NCI-H187 treated with DMSO at 0.1 percent for 48 hours (cell line): ENCODE data around the gene MRGPRX2.
A peak's percentile ranks its signal among the peaks of the same experiment; 100 is the strongest.

Experiments used
- DNase-seq: peaks from one replicate; lab custom pipeline; 2025; lab: John Stamatoyannopoulos, UW

Gene MRGPRX2

DNA sequence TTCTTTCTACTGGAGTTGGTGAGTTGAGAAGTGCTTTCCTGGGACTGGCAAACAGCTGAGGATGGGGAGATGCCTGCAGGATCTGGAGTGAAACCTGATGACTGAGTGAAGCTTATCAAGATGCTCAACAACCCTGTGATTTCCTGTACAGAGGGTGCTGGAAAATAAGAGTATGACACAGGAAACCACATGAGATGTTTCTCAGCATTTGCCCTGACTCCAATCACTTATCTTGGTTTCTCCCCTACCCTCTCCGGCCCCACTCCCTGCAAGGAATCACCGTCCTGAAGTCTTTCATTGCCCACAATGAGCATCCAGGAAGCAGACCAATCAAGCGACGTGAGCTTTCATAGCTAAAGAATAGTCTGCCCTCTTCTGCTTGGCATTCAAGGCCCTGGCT lies at the start of gene MRGPRX2:
TSS of gene MRGPRX2 (minus strand) at position 89 of the 400 bp plus-strand sequence. CDS start 4,315 bp downstream, outside the sequence.
- no peak for DNase-seq

DNA sequence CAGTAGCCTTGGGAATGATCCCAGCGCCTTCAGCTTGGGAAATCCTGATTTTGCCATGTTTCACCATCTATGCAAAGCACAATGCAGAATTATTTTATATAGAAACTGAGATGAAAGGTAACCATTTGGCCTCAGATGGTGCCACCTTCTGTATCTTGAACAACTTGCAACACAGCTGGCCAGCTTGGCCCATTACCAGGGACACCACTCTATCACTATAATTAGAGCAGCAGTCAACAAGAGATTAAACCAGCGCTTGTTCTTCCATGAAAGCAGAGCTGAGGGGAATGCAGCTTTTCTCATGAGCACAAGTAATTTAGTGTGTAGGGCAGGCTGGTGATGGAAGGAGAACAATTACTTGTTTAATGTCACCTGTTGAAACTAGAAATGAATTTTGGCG lies 49.8 kb upstream of the MRGPRX2 start:
- no peak for DNase-seq

GRCh38 chr11:19107125-19107524 lies 46.6 kb upstream of the MRGPRX2 start:
- DNase-seq: no peak

DNA sequence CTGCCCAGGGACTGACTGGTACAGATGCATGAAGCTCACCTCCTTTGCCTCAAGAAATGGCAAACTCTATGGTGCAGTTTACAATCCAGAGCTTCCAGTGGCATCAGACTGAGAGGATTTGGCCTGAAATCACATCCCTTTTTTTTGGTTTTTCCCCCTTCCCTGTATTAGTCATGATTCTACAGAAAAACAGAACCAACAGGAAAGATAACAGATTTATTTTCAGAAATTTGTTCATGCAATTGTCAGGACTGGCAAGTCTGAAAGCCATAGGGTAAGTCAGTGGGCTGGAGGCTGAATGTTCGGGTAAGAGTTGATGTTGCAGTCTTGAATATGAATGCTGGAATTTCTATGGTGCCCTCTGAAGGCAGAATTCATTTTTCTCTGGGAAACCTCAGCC lies 44.5 kb upstream of the MRGPRX2 start:
- DNase-seq: no peak

DNA sequence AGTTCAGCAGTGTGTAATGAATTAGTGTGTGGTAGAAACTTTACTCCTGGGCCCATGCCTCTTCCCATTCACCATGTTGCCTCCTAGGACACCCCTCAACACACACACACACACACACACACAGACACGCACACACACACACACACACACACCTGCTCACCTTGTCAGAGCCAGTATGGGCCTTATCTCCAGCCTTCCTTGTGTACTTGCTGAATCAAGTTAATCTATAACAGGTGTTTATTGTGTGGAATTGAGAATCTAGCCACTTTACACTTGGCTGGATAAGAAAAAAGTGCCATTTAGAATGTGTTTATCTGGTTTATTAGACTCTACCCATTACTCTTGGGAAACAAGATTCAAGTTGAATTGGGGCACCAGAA lies 42.0 kb upstream of the MRGPRX2 start:
- DNase-seq: no peak

DNA sequence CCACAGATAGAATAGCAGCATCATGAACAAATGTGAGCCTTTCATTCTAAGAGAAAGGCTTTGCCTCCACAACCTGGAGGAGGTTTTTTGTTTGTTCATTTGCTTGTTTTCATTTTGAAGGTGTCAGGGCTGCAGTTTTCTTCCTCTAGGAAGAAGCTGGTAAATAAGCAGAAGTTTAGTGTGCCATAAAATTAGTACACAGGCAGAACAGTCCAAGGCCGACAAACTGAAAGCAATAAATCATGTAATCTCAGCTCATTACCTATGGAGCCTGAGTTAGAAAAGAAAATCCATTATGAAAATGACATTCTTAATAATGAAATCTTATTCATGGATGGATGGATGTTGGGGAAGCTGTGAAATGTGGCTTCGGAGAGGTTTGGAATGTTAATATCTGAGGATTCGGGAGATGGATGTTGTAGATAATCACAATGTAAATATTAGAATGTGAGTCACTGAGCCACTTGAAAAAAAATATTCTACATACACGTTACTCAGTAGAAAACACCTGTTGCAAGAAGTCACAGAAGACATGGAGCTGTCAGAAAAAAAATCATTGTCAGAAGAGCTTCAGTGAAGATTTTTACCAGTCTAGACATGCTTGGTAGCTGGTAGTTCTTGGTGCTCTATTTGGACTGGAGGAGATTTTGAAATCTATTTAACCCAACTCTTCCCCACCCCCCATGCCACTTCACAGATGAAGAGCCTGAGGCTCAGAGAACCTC lies 41.4 kb upstream of the MRGPRX2 start:
- peak; percentile 76 for DNase-seq

GRCh38 chr11:19100885-19101284 lies 40.4 kb upstream of the MRGPRX2 start:
- no peak for DNase-seq

GRCh38 chr11:19099093-19099492 lies 38.6 kb upstream of the MRGPRX2 start:
- DNase-seq: no peak

DNA sequence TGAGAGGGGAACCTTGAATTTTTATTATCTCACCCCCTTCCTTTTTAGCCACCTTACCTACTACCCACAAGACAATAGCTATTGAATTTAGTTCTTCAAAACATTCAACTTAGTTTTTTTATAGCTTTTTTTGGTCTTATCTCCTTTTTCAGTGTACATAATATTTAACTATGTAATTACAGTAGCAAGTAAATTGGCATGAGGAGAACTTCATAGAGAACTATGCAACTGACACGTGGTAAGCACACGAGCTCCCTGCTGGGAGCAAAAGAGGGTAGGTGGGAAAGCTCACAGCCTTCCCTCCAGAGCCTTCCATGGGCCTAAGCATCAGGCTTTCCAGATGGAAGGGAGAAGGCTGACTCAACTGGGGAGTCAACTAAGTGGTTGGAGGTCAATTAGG lies 34.3 kb upstream of the MRGPRX2 start:
- DNase-seq: no peak

- DNase-seq: no peak
Observed at GRCh38 chr11:19093976-19094375, 33.5 kb upstream of the MRGPRX2 start.

DNA sequence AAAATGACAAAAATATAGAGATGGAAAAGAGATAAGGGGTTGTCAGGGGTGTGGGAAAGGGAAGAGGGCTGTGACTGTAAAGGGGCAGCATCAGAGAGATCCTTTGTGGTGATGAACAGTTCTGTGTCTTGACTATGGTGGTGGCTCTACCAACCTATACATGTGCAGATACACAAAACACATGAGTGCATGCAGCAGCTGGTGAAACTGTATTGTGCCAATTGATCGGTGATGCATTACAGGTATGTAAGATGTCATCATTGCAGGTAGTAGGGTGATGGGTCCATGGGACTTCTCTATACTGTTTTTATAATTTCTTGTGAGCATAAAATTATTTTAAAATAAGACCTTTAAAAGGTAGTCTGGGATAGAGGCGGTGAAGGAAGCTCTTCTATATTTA lies 32.3 kb upstream of the MRGPRX2 start:
- DNase-seq: no peak

GRCh38 chr11:19092342-19092741 lies 31.8 kb upstream of the MRGPRX2 start:
- no peak for DNase-seq

- no peak for DNase-seq
Observed at GRCh38 chr11:19091366-19091765, 30.8 kb upstream of the MRGPRX2 start.

DNA sequence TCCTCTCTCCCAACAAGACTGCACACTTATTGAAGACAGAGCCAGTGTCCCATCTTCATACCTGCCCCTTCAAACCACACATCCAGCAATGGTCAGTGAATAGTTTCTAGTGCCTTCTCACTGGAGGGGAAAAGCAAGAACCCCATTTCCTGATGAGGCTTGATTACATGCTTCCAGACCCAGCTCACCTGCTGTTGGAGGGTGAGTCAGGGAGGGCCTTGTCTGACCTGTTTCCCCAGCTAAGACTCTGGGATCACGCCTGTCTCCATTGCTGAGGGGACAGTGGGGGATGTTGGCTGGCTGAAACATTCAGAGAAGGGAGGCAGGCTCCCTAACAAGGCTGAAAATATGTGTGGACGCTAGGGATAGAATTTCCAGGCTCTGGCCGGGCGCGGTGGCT lies 28.9 kb upstream of the MRGPRX2 start:
- DNase-seq: no peak

DNA sequence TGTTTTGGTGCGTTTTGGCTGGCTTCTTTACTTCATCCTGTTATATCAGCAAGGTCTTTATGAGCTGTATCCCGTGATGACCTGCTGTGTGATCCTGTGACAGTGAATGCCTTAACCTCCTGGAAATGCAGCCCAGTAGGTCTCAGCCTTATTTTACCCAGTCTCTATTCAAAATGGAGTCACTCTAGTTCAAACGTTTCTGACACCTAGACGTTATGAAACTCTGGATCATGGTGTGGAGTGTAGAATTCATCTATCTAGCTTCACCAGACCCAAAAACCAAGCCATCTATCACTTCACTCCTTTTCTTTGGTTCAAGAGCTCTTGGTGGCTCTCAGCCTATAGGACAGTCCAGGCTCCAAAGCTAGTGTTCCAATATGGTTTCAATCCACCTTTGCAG lies 28.3 kb upstream of the MRGPRX2 start:
- DNase-seq: no peak

DNA sequence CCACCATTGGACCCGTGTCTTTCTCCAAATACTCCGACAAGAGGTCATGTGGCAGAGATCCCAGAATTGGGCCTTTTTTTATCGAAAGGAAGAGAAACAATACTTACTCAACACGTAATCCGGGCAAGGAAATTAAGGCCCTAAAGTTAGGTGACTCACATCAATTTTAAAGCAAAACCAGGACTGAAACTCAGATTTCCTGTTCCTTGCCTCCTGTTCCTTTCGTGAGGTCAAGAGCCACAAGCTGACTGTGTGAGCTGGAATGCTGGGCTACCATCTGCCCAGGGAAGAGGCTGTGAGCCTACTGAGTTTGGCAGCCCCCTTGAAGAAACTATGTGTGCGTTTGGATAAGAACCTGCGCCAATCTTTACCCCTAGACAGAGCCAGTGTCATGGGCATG lies 27.1 kb upstream of the MRGPRX2 start:
- no peak for DNase-seq

GRCh38 chr11:19084661-19085315 lies 24.3 kb upstream of the MRGPRX2 start:
- no peak for DNase-seq

DNA sequence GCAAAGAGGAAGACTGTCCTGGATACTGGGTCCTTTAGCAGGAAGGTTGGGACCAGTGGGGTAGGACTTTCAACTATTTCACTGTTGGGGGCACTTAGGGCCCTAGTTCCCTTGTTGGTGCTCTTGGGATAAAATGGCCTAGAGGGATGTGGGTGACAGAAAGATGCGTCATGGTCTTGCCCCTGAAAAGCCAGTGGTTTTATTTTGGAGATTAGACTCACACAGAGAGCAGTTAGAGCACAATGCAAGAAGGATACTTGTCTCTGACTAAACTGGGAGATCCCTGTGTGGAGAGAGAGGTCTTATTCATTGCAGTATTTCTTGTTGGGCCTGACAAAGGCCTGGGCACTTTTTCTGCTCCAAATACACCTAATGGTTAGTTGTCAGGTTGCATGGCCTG lies 22.6 kb upstream of the MRGPRX2 start:
- no peak for DNase-seq

- DNase-seq: no peak
Observed at GRCh38 chr11:19080579-19080993, 20.1 kb upstream of the MRGPRX2 start.

- DNase-seq: no peak
Observed at GRCh38 chr11:19079643-19080440, 19.3 kb upstream of the MRGPRX2 start.

DNA sequence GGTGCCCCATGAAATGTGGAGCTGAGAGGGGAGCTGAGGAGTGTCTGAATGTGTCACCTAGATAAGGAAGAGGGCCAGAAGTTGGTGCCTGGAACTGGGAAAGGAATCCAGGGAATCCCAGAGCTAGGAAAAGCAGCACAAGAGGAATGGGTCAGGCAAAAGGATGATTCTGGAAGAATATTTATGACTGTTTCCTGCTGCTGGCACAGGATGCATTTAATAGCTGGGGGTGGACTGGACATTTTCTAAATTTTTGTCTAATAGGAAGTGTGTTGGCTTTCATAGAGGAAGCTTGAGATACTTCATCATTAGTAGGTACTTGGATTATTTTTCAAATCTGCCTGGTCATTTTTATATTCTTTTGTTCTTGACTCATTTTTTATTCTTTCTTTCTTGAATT lies 17.4 kb upstream of the MRGPRX2 start:
- DNase-seq: no peak

GRCh38 chr11:19076744-19077589 lies 16.4 kb upstream of the MRGPRX2 start:
- peak; percentile 39 for DNase-seq
